HG03442 (cell line): ENCODE measurements around the gene HMGXB3.

ENCODE experiments used
- ATAC-seq: cut with Tn5 transposase; IDR thresholded peaks from one replicate; pipeline ENCODE4 v1.9.1; 2021; ENCODE audit warnings: mild to moderate bottlenecking, moderate library complexity; ENCODE audit not compliant: unreplicated experiment

The HMGXB3 gene

GRCh38 chr5:150067405-150067960 lies 66.9 kb downstream of the HMGXB3 start:
- ATAC-seq: peak; percentile 16

DNA sequence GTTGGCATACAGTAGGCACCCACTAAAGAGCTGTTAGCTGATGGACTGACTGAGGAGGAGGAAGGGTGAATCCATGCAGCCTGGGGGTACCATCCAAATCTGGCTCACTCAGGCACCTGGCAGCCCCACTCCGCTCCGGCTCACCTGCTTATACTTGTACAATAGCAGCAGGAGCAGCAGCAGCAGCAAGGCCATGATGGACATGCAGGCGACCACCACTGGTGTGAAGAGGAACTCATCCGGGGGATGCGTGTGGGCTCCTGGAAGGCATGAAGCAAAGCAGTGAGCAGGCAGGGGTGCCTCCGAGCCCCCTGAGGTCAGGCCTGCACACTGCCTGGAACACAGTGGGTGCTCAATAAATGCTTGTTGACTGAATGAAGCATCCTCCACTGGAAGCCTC lies 67.5 kb downstream of the HMGXB3 start:
- no peak for ATAC-seq

- no peak for ATAC-seq
These were observed 67.9 kb downstream of the HMGXB3 start for GRCh38 chr5:150068472-150068871.

- no peak for ATAC-seq
These were observed 68.6 kb downstream of the HMGXB3 start for GRCh38 chr5:150068961-150069645.

- no peak for ATAC-seq
These were observed 69.4 kb downstream of the HMGXB3 start for GRCh38 chr5:150069672-150070627.

DNA sequence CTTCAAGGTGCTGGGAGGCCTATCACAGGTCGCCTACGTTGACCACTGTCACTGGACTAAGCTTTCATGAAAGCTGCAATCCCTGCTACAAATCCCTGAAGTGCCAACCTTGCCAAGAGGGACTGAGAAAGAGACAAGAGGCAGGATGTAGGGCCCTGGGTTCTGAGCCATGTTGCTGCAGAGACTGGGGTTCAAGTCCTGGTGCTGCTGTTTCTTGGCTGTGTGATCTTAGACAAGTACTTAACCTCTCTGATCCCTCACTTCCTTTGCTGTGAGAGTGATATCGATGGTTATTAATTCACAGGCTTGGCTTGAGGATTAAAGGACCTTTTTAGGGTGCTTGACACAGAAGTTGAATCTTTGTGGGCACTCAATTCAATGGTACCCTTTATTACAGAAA lies 70.3 kb downstream of the HMGXB3 start:
- ATAC-seq: no peak

- no peak for ATAC-seq
These were observed 72.6 kb downstream of the HMGXB3 start for GRCh38 chr5:150073086-150073625.

- ATAC-seq: no peak
These were observed 73.1 kb downstream of the HMGXB3 start for GRCh38 chr5:150073677-150074076.

GRCh38 chr5:150075233-150075632 lies 74.7 kb downstream of the HMGXB3 start:
- ATAC-seq: no peak

DNA sequence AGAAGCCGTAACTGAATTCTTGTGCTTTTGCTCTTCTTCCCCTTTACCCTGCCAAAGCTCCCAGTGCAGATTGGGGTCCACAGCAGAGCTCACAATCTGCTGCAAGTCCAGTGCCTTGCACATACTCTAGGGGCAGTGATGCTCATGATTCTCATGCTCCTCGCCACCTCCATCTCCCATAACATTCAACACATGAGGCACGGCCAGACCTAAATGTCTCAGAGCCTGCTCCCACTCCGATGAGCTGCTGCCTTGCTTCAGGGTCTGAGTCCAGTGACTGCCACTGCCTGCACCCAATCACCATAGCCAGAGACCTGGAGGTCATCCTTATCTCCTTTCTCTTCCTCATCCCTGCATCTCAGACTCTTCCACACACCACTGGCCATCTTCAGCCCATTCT lies 75.3 kb downstream of the HMGXB3 start:
- no peak for ATAC-seq

DNA sequence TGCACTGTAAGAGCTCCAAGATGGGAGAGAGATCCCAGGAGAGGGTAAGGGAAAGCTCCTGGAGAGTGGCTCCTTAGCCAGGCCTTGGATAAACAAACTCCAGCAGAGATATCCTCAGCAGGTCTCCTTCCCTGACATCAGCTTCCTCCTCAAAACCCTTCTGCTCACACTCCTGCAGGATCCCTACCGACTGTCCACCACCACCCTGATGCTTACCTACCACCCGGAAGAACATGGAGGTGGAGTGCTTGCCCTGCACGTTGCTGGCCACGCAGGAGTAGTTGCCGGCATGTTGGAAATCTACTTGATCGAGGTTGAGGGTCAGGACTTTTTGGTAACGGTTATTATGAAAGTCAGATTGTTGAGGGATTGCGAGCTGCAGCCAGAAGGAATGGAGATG lies 76.5 kb downstream of the HMGXB3 start:
- no peak for ATAC-seq

- ATAC-seq: no peak
These were observed 77.7 kb downstream of the HMGXB3 start for GRCh38 chr5:150077996-150078801.

- ATAC-seq: no peak
These were observed 78.5 kb downstream of the HMGXB3 start for GRCh38 chr5:150078802-150079689.

DNA sequence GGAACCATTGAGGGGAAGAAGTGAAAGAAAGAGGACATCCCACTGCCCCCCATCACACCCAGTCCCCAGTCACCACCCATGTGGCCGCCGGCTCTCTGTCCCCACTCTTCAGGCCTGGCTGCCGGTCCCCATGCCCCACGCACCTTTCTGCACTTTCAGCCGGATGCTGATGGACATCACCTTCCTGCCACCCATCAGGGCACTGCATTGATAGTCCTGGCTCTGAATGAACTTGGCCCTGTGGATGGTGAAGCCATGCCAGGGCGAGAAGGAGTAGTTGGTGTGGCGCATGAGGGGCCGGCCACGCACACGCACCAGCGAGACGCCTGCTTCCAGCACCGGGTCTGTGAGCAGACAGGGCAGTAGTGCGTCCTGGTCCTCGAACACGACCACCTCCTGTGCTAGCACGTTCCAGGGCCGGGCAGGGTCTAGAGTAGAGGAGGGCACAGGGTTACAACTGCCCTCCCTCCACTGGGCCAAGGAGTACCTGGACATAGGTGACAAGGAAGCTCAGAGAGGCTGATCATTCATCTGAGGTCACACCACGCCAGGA lies 79.4 kb downstream of the HMGXB3 start:
- no peak for ATAC-seq

GRCh38 chr5:150080696-150081435 lies 80.3 kb downstream of the HMGXB3 start:
- ATAC-seq: no peak

- ATAC-seq: peak; percentile 78
These were observed 81.2 kb downstream of the HMGXB3 start for GRCh38 chr5:150081541-150082283.

GRCh38 chr5:150082374-150082773 lies 81.8 kb downstream of the HMGXB3 start:
- ATAC-seq: no peak

DNA sequence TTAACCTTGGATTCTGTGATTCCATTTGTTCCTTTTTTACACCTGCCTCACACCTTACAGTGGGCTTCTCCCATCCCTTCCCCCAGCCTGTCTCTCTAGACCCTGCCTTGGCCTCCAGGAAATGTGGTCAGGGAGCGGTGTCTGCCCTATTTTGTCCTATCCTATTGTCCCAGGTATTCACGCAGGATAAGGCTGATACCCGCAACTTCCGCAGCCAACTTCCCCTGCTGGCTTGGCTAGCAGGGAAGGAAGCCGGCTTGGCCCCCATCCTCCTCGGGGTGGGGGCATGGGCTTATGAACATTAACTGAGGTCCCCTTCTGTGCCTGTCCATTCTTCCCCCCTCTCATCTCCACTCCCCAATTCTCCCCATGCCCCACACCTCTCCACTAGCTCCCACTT lies 82.3 kb downstream of the HMGXB3 start:
- ATAC-seq: no peak
